GM12878 (cell line): ENCODE data around the gene SEC31B. TPM values are rescaled to one million over a fixed set of nuclear protein-coding genes. Genes with fewer than 3 reads are reported as not detected.

Source experiments
- ATAC-seq: fragments of 200-7000 bp; cut with Tn5 transposase; 3 replicates; pipeline ENCODE4 v1.9.1; 2020; ENCODE audit warnings: mild to moderate bottlenecking, moderate library complexity
- BruUV-seq: library from RNA; stranded (reverse); fragments of 400-500 nt; replicated peaks from 2 replicates; lab custom pipeline; 2021; lab: Mats Ljungman, UMichigan
- CTCF ChIA-PET: fragments of 300-600 bp; sonication (Branson Sonifier 250); formaldehyde crosslinking; extraction: SDS; loops from one replicate; lab custom pipeline; 2021; ENCODE audit warnings: inconsistent platforms; lab: Yijun Ruan, JAX
- POLR2A ChIA-PET: fragments of 350-600 bp; formaldehyde crosslinking; extraction: SDS; loops from one replicate; lab custom pipeline; 2021; ENCODE audit warnings: inconsistent platforms; lab: Charles Lee
- RAD21 ChIA-PET: fragments of 300-600 bp; sonication (Branson Sonifier 250); formaldehyde crosslinking; loops from one replicate; lab custom pipeline; 2023; ENCODE audit warnings: antibody characterized with exemption; ENCODE audit not compliant: unreplicated experiment; lab: Charles Lee
- SMC1A ChIA-PET: fragments of 300-600 bp; sonication (Branson Sonifier 250); formaldehyde crosslinking; loops from one replicate; lab custom pipeline; 2023; ENCODE audit not compliant: unreplicated experiment, uncharacterized antibody; lab: Charles Lee
- DNase-seq: peaks from one replicate; pipeline ENCODE4 v3.0.0-alpha.2; 2011; ENCODE audit warnings: low read depth, low spot score
- FAIRE-seq: peaks from 3 replicates; lab custom pipeline; 2011; peaks lifted over from hg19 to GRCh38; lab: Jason Lieb, UNC
- H2AFZ ChIP-seq: 2 replicates; pipeline ENCODE4 v1.6.0; 2011; ENCODE audit warnings: low read depth, low read length, control low read depth; ENCODE audit not compliant: control insufficient read depth
- H3K27ac ChIP-seq: 2 replicates; pipeline ENCODE4 v1.5.1; 2011; ENCODE audit warnings: control low read depth; ENCODE audit not compliant: control insufficient read depth, insufficient read depth
- H3K27me3 ChIP-seq, 2 experiments: replicated peaks in 1 of 2; 2 replicates each; pipeline versions ENCODE4 v1.6.0 to v1.6.1; 2011; ENCODE audit warnings: low read length in 1 of 2; ENCODE audit not compliant: control insufficient read depth in 2 of 2, insufficient read depth in 2 of 2
- H3K36me3 ChIP-seq, 2 experiments: 2 replicates each; pipeline ENCODE4 v1.5.1; 2011; ENCODE audit warnings: low read length in 1 of 2; ENCODE audit not compliant: control insufficient read depth in 2 of 2, insufficient read depth in 2 of 2
- H3K4me1 ChIP-seq: 2 replicates; pipeline ENCODE4 v1.6.1; 2011; ENCODE audit warnings: mild to moderate bottlenecking, low read length, moderate library complexity, mixed read lengths; ENCODE audit not compliant: control insufficient read depth, insufficient read depth
- H3K4me2 ChIP-seq: 2 replicates; pipeline ENCODE4 v1.6.0; 2011; ENCODE audit warnings: control low read depth; ENCODE audit not compliant: control insufficient read depth, insufficient read depth
- H3K4me3 ChIP-seq: fragments of 200-600 bp; sonication (generic); 2 replicates; pipeline ENCODE4 v1.5.1; 2016
- H3K79me2 ChIP-seq: 2 replicates; pipeline ENCODE4 v1.6.0; 2011; ENCODE audit warnings: low read length; ENCODE audit not compliant: control insufficient read depth, insufficient read depth
- H3K9ac ChIP-seq: 2 replicates; pipeline ENCODE4 v1.8.0; 2011; ENCODE audit warnings: low read length, control low read depth, mixed read lengths; ENCODE audit not compliant: control insufficient read depth, insufficient read depth
- H3K9me3 ChIP-seq: replicated peaks from 3 replicates; pipeline ENCODE4 v1.5.1; 2011; ENCODE audit warnings: mild to moderate bottlenecking, low read length; ENCODE audit not compliant: control insufficient read depth, insufficient read depth
- H4K20me1 ChIP-seq: 2 replicates; pipeline ENCODE4 v1.6.0; 2011; ENCODE audit not compliant: control insufficient read depth, insufficient read depth
- CTCF ChIP-seq, 3 experiments: IDR thresholded peaks in 2 of 3; conservative IDR thresholded peaks in 1 of 3; 2 replicates each; pipeline ENCODE4 v1.5.1; 2011; ENCODE audit warnings: low read depth in 3 of 3, low read length in 3 of 3, mild to moderate bottlenecking in 3 of 3, control low read depth in 2 of 3, moderate library complexity in 2 of 3, inconsistent platforms in 1 of 3, mixed read lengths in 1 of 3; ENCODE audit not compliant: control insufficient read depth in 2 of 3, insufficient read depth in 1 of 3; ENCODE audit errors: extremely low read depth in 1 of 3
- JUND ChIP-seq: IDR thresholded peaks from 2 replicates; pipeline ENCODE4 v1.6.1; 2012; ENCODE audit warnings: low read depth, mild to moderate bottlenecking, low read length, improper control_type of control experiment, moderate library complexity
- POLR2AphosphoS2 ChIP-seq: IDR thresholded peaks from 2 replicates; pipeline ENCODE4 v1.6.1; 2011; ENCODE audit warnings: low read depth, mild to moderate bottlenecking, low read length, improper control_type of control experiment, moderate library complexity
- TCF3 ChIP-seq: IDR thresholded peaks from 2 replicates; pipeline ENCODE4 v1.6.1; 2012; ENCODE audit warnings: low read depth, mild to moderate bottlenecking, low read length, borderline replicate concordance; ENCODE audit not compliant: insufficient read depth
- ZBED1 ChIP-seq: IDR thresholded peaks from 2 replicates; pipeline ENCODE4 v1.6.1; 2016; ENCODE audit warnings: borderline replicate concordance
- WGBS: methylation state at CpG from one replicate; pipeline ENCODE4 v1.1.6; 2016; ENCODE audit warnings: low lambda C conversion rate; ENCODE audit not compliant: insufficient replicate concordance, insufficient coverage; ENCODE audit errors: missing lambda C conversion rate; 5-methylcytosine and 5-hydroxymethylcytosine counted together
- in situ Hi-C: fragments of 300-500 bp; cut with MboI; formaldehyde crosslinking; loops from 9 replicates; pipeline ENCODE4 v1.14.3; 2018; ENCODE audit warnings: mixed read lengths
- intact Hi-C: fragments of 100-400 bp; cut with micrococcal nuclease; formaldehyde crosslinking; loops from one replicate; pipeline ENCODE4 v1.14.2; 2022; ENCODE audit not compliant: unreplicated experiment
- polyA plus RNA-seq, 11 experiments: library from polyadenylated mRNA; depleted of rRNA in 4 of 11; unstranded in 6 of 11; stranded (reverse) in 5 of 11; fragments of >200 nt; fragmentation: Nextera tagmentation in 4 of 11; fragmentation: Illumina TruSeq in 1 of 11; extraction: Ambion mirVana in 4 of 11; extraction: Trizol in 1 of 11; gene quantifications; 1 replicate in 1 of 11; 2 replicates in 10 of 11; pipeline versions ENCODE4 v1.2.1 to v1.2.3, GENCODE V29; 2011 to 2016; ENCODE audit warnings: inconsistent platforms in 2 of 11, missing spikeins in 2 of 11, low read depth in 1 of 11
- total RNA-seq, 4 experiments: library from RNA; depleted of rRNA in 3 of 4; stranded (reverse); fragments of >200 nt in 3 of 4; fragmentation: Illumina TruSeq in 1 of 4; extraction: Trizol in 1 of 4; gene quantifications; 2 replicates each; pipeline versions ENCODE4 v1.2.1 to v1.2.3, GENCODE V29; 2013 to 2021
- TF ChIP-seq, protein P1 (sequence below): IDR thresholded peaks from 2 replicates; pipeline ENCODE4 v1.6.1; 2011; ENCODE audit warnings: low read depth, low read length, improper control_type of control experiment, borderline replicate concordance

The SEC31B gene
- total and polyA plus RNA-seq, 10 of the 15 experiments (the other 5 are each of a cell fraction or from before 2014, with no cell fraction given), result 3.4 to 24.3 (median 9.9) TPM

DNA sequence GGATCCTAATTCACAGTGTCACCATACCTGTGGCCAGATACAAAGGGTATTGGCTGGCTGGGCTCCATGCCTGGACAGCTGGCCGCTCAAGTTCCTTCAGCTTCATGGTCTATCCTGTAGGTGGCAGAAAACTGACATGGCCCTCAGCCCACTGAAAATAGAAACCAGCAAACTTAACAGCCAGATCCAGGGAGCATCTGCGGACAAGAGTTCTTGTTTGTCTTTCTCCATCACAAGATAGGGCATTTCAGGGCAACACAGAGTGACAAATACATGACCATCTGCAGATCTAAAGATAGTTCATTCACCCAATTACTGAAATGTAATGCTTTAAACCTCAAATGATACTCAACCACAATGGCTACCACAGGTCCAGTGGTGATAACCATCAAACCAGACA, 2.8 kb downstream of the SEC31B start:
- TF ChIP-seq, protein P1, sequence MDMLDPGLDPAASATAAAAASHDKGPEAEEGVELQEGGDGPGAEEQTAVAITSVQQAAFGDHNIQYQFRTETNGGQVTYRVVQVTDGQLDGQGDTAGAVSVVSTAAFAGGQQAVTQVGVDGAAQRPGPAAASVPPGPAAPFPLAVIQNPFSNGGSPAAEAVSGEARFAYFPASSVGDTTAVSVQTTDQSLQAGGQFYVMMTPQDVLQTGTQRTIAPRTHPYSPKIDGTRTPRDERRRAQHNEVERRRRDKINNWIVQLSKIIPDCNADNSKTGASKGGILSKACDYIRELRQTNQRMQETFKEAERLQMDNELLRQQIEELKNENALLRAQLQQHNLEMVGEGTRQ, result no peak
- TF ChIP-seq JUND (no peak), CTCF (IDR thresholded peaks at IDR 0.05 in 2 of 3, conservative IDR thresholded peaks at IDR 0.05 in 1 of 3; ENCODE audit: control insufficient read depth in 2 of 3, extremely low read depth in 1 of 3, insufficient read depth in 1 of 3, low read depth in 3 of 3, low read length in 3 of 3) (peak; percentile 5 to 11 (median 7); a peak in 1 of 6 replicates), ZBED1 (no peak), TCF3 (no peak), POLR2AphosphoS2 (no peak)
- TF ChIP-seq, all 136 proteins: peak for 1
- no peak for DNase-seq
- H3K9ac ChIP-seq, result no peak overlapping the region
- H3K9me3 ChIP-seq, result no peaks in the 10 kb centered on the region
- H3K36me3 ChIP-seq, result no peaks in the 10 kb centered on the region; a peak in 2 of 4 replicates
- H3K4me3 ChIP-seq, result no peak overlapping the region
- H3K79me2 ChIP-seq, result no peaks in the 10 kb centered on the region
- no peaks in the 10 kb centered on the region for H3K27me3 ChIP-seq
- ChIA-PET POLR2A (no interaction called here), RAD21 (interaction anchor here (1.0 kb wide), 1 partner anchor 39 kb away, joined by 3 read pairs; no protein-coding TSS in a partner anchor), SMC1A (interaction anchor here (2.4 to 3.8 kb wide), 2 partner anchors 10 to 139 kb away, joined by 5 to 23 read pairs; no protein-coding TSS in a partner anchor), CTCF (interaction anchor here (0.7 to 3.5 kb wide), 11 partner anchors 8 to 670 kb away, joined by 3 to 49 read pairs (median 28); partner anchors contain the start of genes HIF1AN and SCD)
- peak; percentile 30; the same call in 1 of the 3 replicates for ATAC-seq
- H3K27ac ChIP-seq, result no peak overlapping the region
- no peak overlapping the region for H2AFZ ChIP-seq
- no peaks in the 10 kb centered on the region for H3K4me1 ChIP-seq
- in situ Hi-C loops, result no loop called here
- FAIRE-seq, result no peak
- no TSS peak for BruUV-seq
- H3K4me2 ChIP-seq, result no peak overlapping the region
- no peaks in the 10 kb centered on the region for H4K20me1 ChIP-seq
- 97% methylated on average over 2 of the region's 2 CpGs for WGBS
- intact Hi-C loops, result no loop called here
